Measurements from ENCODE around the gene SELENON. TPM values are rescaled to one million over a fixed set of nuclear protein-coding genes. Genes with fewer than 3 reads are reported as not detected.

SELENON gene
- total RNA-seq, 4 donors from 2014 or later: 19.7 to 34.5 (median 24.5) TPM

DNA sequence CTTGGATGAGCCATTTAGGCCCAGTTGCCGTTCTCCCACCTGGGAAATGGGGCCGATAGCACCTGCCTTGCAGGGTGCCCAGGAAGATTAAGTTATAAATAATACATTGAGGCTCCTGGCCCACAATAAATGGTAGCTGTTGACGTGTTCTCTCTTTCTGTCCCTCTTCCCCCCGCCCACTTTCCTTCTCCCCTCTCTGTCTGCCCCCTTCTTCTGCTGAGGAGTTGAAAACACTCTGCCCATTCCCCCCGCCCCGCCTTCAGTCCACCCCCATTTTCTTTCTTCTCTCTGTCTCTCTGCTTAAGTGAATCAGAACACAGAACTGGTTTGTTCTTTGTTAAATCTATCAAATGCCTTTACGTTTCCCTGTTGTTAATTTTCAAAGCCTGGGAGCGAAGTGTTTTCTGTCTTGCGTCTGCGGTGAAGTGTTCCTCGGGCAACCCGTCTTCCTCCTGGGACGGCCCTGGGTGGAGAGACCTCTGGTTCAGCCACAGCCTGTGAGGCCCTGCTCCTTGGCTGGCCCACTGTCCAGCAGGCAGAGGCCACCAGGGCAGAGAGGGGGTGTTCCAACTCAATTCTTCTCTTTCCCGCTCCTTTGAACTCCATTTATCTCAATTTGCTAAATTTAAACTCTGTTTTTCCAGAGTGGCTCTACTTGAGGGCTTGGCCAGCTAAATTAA is 29.3 kb upstream of the SELENON start:
- H3K4me3 ChIP-seq: no peak overlapping the region
- WGBS, 2 donors: 75 to 77% methylated on average over 13 to 14 of the region's 14 CpGs
- intact Hi-C loops (cut with DNase I): no loop called here
- peaks cover 0 to 69% (median 25%) of the 10 kb centered on the region in 3 donors for H3K4me1 ChIP-seq
- H3K9me3 ChIP-seq: no peaks in the 10 kb centered on the region
- TF ChIP-seq, protein P1, sequence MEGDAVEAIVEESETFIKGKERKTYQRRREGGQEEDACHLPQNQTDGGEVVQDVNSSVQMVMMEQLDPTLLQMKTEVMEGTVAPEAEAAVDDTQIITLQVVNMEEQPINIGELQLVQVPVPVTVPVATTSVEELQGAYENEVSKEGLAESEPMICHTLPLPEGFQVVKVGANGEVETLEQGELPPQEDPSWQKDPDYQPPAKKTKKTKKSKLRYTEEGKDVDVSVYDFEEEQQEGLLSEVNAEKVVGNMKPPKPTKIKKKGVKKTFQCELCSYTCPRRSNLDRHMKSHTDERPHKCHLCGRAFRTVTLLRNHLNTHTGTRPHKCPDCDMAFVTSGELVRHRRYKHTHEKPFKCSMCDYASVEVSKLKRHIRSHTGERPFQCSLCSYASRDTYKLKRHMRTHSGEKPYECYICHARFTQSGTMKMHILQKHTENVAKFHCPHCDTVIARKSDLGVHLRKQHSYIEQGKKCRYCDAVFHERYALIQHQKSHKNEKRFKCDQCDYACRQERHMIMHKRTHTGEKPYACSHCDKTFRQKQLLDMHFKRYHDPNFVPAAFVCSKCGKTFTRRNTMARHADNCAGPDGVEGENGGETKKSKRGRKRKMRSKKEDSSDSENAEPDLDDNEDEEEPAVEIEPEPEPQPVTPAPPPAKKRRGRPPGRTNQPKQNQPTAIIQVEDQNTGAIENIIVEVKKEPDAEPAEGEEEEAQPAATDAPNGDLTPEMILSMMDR (IDR thresholded peaks at IDR 0.05): no peak
- peak overlapping the region in 3 of 4 donors; percentile 8 to 58 (median 52) for H3K27ac ChIP-seq
- no peaks in the 10 kb centered on the region for H3K27me3 ChIP-seq
- H3K36me3 ChIP-seq: peaks cover 0 to 16% (median 0%) of the 10 kb centered on the region in 3 donors
- no peak for DNase-seq

DNA sequence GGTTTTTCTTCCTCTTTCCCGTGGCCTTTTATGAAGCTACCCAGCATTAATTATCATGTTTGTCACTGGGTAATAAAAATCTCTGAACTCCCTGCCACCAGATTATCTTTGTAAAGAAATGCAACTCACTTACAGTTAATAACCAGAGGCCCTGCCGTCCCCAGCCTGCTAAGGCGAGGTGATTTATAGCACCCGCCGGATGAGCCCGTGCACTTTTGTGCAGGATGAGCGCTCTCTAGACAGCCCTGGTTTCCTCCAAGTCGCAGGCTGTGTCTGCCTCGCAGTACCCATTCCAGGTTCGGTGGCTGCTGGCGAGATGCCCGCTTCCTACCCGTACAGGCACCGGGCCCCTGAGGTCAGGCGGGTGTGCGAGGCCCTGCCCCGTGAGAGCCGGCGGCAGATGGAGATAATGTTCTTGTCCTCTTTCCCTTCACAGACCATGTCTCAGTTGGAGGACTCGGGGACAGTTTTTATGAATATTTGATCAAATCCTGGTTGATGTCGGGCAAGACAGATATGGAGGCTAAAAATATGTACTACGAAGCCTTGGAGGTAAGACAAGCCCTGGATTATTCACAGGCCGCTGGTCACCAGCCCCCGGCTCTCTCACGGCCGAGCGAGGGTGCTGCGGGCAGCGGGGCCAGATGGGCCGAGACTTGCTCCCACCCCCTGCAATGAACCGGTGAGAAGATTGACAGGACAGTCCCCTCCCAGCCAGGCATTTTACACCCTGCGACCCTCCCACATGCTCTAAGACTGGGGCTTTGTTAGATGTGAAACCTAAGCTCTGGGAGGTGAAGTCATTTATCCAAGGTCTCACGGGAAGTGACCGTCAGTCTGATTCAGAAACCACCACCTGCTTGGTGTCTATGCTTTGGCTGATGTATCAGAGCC is 28.5 kb upstream of the SELENON start:
- H3K4me1 ChIP-seq: peaks cover 0 to 66% (median 24%) of the 10 kb centered on the region in 3 donors
- no peaks in the 10 kb centered on the region for H3K27me3 ChIP-seq
- WGBS, 2 donors: 57 to 66% methylated on average over 9 to 25 of the region's 34 CpGs
- no peak for TF ChIP-seq POLR2A (IDR thresholded peaks at IDR 0.05)
- TF ChIP-seq, protein P1 (IDR thresholded peaks at IDR 0.05): no peak
- intact Hi-C loops (cut with DNase I): no loop called here
- no peak for DNase-seq
- no peak overlapping the region for H3K4me3 ChIP-seq
- peak overlapping the region in 3 of 4 donors; percentile 8 to 58 (median 52) for H3K27ac ChIP-seq
- peaks cover 0 to 22% (median 0%) of the 10 kb centered on the region in 3 donors for H3K36me3 ChIP-seq
- H3K9me3 ChIP-seq: no peaks in the 10 kb centered on the region

DNA sequence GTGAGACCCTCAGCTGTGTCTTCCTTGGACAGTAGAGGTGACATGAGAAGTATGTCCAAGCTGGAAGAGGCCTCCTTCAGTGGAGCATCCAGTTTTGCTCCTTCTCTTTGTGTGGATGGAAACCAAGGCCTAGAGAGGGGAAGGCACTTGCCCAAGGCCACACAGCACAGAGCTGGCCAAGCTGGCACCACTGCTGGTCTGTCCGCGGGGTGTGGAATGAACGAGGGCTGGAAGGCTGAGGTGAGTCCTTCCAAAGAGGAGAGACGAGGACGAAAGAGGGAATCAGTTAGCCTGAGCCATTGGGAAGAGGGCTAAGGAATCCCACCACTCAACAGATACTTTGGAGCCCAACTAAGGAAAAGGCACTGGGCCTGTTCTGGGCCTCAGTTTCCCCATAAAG is 27.8 kb upstream of the SELENON start:
- Histone ChIP-seq H3K27ac (no peak overlapping the region), H3K4me3 (no peak overlapping the region), H3K9me3 (no peaks in the 10 kb centered on the region), H3K27me3 (no peaks in the 10 kb centered on the region), H3K36me3 (peaks cover 0 to 18% (median 0%) of the 10 kb centered on the region in 3 donors), H3K4me1 (peaks cover 0 to 60% (median 20%) of the 10 kb centered on the region in 3 donors)
- no peak for DNase-seq
- TF ChIP-seq POLR2A (IDR thresholded peaks at IDR 0.05): no peak
- TF ChIP-seq, protein P1 (IDR thresholded peaks at IDR 0.05): no peak
- WGBS, 2 donors: 94% methylated on average over 3 of the region's 5 CpGs; no CpG with 5 or more reads in 1 of the 2 donors
- intact Hi-C loops (cut with DNase I): no loop called here

DNA sequence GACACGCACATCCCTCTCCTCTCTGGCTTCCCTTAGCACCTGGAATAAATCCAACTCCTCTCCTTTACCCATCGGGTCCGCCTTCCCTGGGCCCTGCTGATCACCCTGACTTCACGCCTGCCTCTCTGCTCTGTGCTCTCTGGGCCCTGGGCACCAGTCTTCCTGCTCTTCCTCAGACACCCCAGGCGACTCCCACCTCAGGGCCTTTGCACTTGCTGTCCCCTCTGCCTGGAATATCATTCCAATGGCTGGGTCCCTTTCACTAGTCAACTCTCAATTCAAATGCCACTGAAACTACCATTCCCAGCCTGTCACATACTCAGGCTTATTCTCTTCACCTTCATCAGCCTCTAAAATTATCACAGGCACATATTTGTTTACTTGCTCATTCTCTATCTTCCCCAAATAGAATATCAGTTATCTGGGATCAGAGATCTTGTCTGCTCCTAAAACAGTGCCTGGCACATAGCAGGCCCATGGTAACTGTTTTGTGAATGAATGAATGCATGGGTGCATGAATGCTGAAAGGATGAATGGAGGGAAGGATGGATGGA is 27.2 kb upstream of the SELENON start:
- intact Hi-C loops (cut with DNase I): no loop called here
- Histone ChIP-seq H3K4me1 (peaks cover 0 to 60% (median 20%) of the 10 kb centered on the region in 3 donors), H3K9me3 (no peaks in the 10 kb centered on the region), H3K27me3 (no peaks in the 10 kb centered on the region), H3K27ac (no peak overlapping the region), H3K4me3 (no peak overlapping the region), H3K36me3 (peaks cover 0 to 19% (median 0%) of the 10 kb centered on the region in 3 donors)
- 87 to 88% methylated on average over 5 of the region's 5 CpGs for WGBS, 2 donors
- no peak for TF ChIP-seq POLR2A (IDR thresholded peaks at IDR 0.05)
- TF ChIP-seq, protein P1 (IDR thresholded peaks at IDR 0.05): no peak
- no peak for DNase-seq
